Right renal pelvis (tissue), 4 donors: Measurements from ENCODE around the gene MAPK1. TPM values are rescaled to one million over a fixed set of nuclear protein-coding genes. Genes with fewer than 3 reads are reported as not detected.
"Not testable (repeated sequence)": the region's sequence is repeated elsewhere in the genome, so short reads cannot be mapped to it uniquely, and the experiment has no call there.

ENCODE experiments used
- DNase-seq, 4 donors: peaks; one replicate each; pipeline ENCODE4 v3.0.0-alpha.2; 2013; ENCODE audit warnings: low read depth in 4 of 4, low spot score in 3 of 4, missing footprints in 1 of 4
- polyA plus RNA-seq, 4 donors: library from polyadenylated mRNA; unstranded; fragments of 120-200 nt; gene quantifications; one replicate each; pipeline ENCODE4 v1.2.1, GENCODE V29; 2013; ENCODE audit not compliant: insufficient read length in 4 of 4

Gene MAPK1
- polyA plus RNA-seq, 4 donors, result 132 to 150 (median 142) TPM

DNA sequence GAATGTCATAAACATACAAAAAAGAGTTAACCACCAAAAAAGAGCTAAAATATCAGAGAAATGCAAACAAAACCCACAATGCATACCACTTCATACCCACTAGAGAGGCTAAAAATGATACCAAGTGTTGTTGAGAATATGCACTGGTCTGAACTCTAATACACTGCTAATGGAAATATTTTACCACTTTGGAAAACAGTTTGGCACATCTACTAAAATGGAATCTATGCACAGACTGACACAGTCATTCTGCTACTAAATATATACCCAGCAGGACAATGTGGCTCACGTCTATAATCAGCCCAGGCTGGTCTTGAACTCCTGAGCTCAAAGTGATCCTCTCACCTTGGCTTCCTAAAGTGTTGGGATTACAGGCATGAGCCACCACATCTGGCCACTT, 18.0 kb downstream of the MAPK1 start:
- no peak for DNase-seq

DNA sequence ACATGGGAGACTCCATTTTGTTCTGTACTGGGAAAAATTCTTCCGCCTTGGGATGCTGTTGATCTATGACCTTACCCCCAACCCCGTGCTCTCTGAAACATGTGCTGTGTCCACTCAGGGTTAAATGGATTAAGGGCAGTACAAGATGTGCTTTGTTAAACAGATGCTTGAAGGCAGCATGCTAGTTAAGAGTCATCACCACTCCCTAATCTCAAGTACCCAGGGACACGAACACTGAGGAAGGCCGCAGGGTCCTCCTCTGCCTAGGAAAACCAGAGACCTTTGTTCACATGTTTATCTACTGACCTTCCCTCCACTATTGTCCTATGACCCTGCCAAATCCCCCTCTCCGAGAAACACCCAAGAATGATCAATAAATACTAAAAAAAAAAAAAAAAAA, 19.4 kb downstream of the MAPK1 start:
- DNase-seq, result not testable (repeated sequence)

DNA sequence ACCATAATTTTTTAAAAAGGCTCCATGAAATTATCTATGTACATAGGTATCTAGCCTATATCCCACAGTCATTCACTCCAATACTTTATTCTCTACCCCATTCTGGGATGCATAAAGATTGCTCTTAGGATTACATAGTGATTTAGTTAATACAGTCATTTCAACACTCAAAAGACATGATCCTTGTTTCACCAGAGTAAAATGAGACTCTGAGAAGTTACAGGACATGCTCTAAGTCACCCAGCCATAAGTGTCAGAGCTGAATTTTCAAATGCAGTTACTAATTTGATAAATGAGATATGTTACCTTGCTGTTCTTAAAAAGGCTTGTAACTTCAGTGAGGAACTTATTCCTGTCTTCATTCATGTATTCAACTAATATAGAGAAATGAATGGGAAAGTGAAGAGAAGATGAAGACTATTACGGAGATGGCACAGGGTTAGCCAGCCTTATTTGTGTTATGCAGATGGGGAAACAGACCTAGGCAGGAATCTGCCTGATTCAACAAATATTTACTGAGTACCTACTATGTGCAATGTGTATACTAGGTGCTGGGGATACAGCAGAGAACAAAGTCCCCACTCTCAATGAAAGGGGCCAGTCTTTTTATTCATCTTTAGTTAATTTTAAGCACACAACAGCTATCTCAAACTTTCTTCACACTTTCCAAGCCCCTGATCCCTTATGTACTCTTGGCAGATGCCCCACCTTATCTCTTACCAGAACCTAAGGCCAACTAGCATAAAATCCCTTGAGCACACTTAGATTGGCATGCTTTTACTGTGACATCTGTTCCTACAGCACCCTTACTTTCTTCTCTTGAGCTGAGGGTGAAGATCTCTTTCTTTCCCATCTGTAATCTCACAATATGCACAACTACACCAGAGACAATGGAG, 21.6 kb downstream of the MAPK1 start:
- no peak for DNase-seq

DNA sequence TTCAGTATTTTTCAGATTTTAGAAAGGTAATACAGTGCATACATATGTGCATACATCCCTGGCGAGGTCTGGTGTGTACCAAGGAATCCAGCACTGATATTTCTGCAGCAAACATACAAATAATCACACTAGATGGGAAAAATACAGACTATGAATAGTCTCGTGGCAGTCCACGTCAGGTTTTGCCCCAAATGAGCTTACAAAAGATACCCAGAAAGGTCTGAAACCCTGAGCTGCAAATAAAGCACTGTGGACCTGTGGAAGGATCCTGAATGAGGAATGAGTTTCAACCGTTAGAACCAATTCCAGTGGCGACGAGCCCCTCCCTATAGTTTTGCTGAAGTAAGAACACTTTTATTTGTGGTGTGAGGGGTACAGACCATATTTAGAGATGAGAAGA, 24.5 kb downstream of the MAPK1 start:
- no peak for DNase-seq

DNA sequence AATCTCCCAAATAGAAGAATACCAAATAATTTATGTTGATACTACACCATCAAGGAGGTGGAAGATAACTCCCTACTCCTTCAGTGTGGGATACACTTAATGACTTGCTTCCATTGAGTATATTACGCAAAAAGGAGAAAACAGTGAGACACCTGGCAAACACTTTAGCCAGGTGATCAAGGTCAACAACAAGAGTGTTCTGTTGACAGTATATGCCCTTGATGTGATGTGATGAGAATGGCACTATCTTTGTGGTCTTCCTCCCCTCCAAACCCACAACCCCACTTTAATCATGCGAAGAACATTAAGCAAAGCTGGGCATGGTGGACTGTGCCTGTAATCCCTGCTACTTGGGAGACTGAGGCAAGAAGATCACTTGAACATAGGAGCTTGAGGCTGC, 26.0 kb downstream of the MAPK1 start:
- DNase-seq, result no peak

DNA sequence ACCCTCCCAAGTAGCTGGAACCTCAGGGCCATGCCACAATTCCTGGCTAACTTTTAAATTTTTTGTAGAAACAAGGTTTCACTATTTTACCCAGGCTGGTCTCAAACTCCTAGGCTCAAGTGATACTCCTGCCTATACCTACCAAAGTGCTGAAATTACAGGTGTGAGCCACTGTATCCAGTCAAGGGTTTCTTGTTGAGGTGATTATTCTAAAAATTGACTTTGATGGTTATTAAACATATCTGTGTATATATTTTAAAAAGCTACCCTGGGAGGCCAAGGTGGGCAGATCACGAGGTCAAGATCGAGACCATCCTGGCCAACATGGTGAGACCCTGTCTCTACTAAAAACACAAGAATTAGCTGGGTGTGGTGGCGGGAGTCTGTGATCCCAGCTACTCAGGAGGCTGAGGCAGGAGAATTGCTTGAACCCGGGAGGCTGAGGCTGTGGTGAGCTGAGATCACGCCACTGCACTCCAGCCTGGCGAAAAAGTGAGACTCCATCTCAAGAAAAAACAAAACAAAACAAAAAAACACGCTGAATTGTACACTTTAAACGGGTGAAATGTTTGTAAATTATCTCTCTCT, 27.1 kb downstream of the MAPK1 start:
- no peak for DNase-seq

DNA sequence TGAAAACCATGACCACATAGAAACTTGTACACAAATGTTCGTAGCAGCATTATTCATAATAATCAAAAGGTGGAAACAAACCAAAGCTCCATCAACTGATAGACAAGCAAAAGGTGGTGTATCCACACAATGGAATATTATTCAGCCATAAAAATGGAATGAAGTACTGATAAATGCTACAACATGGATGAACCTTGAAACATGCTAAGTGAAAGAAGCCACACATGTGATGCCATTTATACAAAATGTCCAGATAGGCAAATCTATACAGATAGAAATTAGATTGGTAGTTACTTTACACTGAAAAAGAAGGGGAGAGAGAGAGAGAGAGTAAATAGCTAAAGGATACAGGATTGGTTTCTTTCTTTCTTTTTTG, 27.7 kb downstream of the MAPK1 start:
- no peak for DNase-seq

DNA sequence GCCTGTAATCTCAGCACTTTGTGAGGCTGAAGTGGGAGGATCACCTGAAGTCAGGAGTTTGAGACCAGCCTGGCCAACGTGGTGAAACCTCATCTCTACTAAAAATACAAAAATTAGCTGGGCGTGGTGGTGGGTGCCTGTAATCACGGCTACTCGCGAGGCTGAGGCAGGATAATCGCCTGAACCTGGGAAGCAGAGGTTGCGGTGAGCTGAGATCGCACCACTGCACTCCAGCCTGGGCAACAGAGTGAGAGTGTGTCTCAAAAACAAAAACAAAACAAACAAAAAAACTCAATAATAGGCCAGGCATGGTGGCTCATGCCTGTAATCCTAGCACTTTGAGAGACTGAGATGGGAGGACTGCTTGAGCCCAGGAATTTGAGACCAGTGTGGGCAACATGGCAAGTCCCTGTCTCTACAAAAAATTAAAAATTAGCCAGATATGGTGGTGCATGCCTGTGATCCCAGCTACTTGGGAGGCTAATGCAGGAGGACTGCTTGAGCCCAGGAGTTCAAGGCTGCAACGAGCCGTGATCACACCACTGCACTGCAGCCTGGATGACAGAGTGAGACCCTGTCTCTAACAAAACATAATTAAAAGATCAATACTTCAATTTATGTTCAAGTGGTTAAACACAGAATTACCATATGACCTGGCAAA, 28.2 kb downstream of the MAPK1 start:
- DNase-seq, result not testable (repeated sequence)

DNA sequence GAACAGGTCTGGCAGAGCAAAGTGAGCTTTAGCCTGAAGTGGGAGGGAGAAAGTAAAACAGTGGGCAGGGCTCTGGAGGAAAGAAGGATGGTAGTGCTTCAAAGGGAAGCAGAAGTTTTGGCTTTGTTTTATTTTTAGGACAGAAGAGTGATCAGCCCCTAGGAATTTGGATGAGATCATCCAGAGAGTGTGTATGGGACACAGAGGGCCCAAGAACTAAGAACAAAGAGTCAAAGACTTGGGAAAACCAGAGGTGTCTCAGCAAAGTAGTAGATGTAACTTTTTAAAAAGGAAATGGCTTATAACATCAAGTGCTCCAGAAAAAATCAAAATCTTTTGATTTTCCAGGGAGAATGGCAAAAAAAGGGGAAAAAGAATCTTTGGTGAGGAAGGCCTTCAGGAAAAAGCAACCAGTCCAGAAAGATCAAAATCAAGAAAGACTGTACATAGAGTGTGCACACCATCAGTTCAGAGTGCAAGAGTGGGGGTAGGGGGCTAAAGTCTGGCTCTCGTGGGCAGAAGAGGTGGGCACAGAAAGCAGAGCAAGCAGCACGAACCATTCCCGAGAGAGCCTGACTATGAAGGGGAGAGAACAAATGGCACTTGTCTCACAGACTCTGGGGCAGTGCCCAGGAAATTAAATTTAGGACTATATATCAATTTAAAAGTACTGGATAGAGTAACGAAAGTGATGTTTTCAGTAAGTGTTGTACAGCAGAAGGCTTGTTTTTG, 30.0 kb downstream of the MAPK1 start:
- DNase-seq, result peak in 2 of 4 donors; percentile 8 to 26

DNA sequence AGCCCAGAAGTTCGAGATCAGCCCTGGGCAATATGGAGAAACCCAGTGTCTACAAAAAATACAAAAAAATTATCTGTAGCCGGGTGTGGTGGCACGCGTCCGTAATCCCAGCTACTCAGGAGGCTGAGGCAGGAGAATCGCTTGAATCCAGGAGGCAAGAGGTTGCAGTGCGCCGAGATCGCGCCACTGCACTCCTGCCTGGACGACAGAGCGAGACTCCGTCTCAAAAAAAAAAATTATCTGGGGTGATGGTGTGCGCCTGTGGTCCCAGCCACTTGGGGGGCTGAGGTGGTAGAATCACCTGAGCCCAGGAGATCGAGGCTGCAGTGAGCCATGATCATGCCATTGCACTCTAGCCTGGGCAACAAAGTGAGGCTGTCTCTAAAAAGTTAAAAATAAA, 31.0 kb downstream of the MAPK1 start:
- DNase-seq, result not testable (repeated sequence)

DNA sequence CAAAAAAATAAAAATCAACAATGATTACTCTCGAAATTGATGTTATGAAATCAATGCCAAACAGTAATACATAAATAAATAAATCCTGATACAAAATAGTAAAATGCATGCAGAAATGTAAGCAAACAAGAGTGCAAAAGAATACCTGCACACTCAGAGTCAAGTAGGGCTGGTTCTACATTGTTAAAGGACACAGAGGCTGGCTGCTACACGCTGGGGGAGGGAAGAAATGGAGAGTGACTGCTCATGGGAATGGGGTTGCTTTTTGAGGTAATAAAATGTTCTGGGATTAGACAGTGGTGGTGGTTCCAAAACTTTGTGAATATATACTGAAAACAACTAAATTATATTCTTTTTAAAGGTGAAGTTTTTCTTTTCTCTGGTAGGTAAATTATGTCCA, 32.1 kb downstream of the MAPK1 start:
- DNase-seq, result no peak

DNA sequence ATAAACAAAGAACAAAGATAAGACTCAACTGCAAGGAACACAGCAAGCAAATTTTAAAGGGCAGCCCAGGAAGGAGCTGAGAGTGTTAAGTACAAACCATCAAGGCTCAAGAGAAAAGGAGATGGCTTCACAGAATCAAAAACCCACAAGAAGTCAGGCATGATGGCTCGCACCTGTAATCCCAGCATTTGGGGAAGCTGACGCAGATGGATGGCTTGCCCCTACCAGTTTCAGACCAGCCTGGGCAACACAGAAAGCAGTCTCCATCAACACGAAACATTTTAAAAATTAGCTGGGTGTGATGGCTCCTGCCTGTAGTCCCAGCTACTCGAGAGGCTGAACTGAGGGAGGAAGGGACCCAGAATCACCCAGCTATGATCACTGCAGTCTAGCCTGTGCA, 32.6 kb downstream of the MAPK1 start:
- DNase-seq, result no peak

DNA sequence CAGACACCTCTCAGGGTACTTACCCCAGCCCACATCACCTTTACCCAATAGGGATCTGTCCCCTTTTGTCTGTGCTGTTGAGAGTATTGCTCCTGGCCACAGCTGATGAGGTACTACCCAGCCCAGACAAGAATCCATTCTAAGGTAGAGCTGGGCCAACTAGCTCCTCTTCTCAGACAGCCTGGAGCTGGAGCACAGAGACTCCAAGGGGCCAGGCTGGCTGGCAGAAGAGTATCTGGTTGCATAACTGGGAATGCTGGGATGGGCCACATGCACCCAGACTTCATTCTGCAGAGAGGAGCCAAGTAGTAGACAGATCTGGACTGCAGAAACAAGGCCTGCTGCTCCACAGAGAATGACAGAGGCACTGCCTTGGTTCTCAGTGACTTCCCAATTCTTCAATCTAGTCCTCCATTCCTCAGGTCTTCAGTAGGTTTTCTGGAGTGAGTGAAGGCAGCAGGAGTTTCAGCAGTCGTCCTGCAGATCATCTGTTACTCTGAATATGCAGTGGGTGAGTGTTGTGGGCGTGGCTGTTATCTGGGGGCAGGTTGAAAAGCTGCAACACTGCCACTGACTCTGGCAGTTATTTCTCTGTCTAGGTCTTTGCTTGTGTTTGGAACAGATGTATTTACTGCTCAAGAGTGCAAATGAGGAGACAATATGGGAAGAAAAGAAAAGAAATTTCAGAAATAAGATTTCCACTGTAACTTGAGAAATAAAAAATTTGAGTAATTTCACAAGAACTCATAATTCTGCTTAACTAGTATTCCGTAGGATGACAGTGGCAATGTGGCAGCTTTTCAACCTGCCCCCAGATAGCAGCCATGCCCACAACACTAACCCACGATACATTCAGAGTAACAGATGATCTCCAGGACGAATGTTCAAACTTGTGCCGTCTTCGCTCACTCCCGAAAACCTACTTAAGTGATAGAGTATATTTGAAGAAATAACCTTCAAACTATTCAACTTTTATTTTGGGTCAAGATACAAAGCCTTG, 34.9 kb downstream of the MAPK1 start:
- no peak for DNase-seq

DNA sequence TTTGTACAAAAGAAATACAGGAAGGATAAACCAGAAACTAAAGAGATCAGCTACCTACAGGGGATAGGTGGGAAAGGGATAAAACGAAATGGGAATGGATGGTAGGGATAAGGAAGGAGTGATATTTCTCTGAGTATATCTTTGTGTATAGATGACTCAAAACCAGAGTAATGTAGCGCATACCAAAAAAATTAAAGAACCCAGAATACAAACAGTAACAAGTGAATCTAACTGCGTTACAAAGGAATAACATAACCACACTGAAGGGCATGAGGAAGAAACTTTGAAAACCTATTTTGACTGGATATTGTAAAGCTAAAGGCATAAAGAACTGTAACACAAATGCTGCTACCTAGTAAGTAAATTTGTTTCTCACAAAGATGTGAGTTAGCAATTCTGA, 37.9 kb downstream of the MAPK1 start:
- no peak for DNase-seq

DNA sequence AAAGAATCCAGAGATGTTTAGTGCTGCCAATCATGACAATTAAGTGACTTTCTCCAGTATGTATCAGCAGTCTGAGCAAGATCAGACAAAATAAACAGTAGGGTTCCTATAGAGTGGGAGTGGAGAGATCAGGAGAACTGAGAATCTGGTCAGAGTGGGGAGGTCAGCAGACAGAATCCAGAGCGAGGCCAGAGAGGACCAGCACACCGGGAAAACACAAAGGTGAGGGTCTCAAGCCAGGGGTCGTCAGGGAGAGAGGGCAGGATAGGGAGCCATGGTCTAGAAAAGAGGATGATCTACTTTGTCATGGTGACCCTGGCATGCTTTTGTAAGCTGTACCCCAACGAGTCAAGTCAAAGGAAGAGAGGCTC, 39.2 kb downstream of the MAPK1 start:
- DNase-seq, result no peak

DNA sequence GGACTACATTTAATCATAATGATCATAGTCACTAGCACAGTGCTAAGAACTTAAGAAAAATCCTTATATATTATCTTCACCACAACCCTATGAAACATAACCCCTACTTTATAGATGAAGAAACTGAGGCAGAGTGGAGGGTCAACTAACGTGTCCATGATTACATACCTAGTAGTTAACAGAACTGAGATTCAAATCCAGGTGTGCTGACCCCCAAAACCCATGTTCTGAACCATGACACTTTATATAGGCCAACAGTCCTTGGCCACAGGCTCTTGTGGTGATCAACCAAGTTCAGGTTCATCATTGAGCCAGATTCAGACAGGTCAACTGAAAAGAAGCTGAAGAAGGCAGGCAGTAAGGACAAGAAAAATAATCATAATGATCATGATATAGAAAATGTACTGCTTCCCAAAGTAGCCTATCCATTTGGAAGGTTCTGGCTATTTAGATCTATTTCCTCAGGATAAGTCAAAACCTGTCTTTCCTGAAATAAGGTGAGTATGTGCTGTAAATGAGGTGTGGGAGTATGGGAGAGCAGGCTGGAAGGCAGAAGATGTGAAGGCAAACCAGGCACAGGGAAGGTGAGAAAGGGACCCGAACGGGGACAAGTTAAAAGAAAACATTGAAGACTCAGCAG, 39.7 kb downstream of the MAPK1 start:
- DNase-seq, result no peak

DNA sequence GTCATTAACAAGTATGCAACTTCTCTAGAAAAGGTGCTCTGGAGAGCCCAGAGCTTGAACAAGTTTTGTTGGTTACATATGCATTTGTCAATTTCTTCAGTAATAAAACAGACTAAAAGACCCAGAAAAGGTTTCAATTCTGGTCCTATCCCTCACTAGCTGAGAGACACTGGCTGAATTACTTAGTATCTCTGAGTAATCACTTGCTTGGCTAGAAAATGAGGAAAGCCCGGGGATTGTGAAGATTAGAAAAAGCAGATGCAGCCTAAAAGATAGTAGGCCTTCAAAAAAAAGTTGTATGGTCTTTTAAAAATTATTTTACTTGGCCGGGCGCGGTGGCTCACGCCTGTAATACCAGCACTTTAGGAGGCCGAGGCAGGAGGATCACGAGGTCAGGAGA, 41.2 kb downstream of the MAPK1 start:
- no peak for DNase-seq

DNA sequence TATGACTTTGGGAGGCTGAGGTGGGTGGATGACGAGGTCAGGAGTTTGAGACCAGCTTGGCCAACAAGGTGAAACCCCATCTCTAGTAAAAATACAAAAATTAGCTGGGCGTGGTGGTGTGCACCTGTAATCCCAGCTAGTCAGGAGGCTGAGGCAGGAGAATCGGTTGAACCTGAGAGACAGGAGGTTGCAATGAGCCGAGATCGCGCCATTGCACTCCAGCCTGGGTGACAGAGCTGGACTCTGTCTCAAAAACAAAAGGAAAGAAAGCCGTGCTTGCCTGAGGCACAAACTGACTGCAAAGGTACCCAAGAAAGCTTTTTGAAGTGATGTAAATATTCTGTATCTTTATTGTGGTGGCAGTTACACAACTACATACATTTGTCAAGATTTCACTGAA, 42.5 kb downstream of the MAPK1 start:
- not testable (repeated sequence) for DNase-seq

DNA sequence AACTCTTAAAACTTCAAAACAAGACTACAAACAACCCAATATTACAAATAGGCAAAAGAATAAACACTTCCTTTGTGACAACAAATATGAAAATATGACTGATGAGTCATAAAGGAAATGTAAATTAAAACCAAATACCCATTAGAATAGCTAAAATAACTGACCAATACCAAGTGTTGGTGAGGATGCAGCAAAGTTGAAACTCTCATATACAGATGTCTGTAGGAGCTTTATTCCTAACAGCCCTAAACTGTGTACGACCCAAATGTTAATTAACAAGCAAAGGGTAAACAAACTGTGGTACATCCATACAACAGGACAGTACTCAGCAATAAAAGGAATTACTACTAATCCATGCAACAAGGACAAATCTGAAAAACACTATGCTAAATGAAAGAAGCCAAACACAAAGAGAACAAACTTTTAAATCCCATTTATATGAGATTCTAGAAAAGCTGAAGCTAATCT, 43.0 kb downstream of the MAPK1 start:
- no peak for DNase-seq
